GM12878 (cell line): Measurements from ENCODE around the gene ADD1. TPM values are rescaled to one million over a fixed set of nuclear protein-coding genes. Genes with fewer than 3 reads are reported as not detected.

Source experiments
- ATAC-seq: fragments of 200-7000 bp; cut with Tn5 transposase; 3 replicates; pipeline ENCODE4 v1.9.1; 2020; ENCODE audit warnings: mild to moderate bottlenecking, moderate library complexity
- BruUV-seq: library from RNA; stranded (reverse); fragments of 400-500 nt; replicated peaks from 2 replicates; lab custom pipeline; 2021; lab: Mats Ljungman, UMichigan
- CTCF ChIA-PET: fragments of 300-600 bp; sonication (Branson Sonifier 250); formaldehyde crosslinking; extraction: SDS; loops from one replicate; lab custom pipeline; 2021; ENCODE audit warnings: inconsistent platforms; lab: Yijun Ruan, JAX
- POLR2A ChIA-PET: fragments of 350-600 bp; formaldehyde crosslinking; extraction: SDS; loops from one replicate; lab custom pipeline; 2021; ENCODE audit warnings: inconsistent platforms; lab: Charles Lee
- RAD21 ChIA-PET: fragments of 300-600 bp; sonication (Branson Sonifier 250); formaldehyde crosslinking; loops from one replicate; lab custom pipeline; 2023; ENCODE audit warnings: antibody characterized with exemption; ENCODE audit not compliant: unreplicated experiment; lab: Charles Lee
- SMC1A ChIA-PET: fragments of 300-600 bp; sonication (Branson Sonifier 250); formaldehyde crosslinking; loops from one replicate; lab custom pipeline; 2023; ENCODE audit not compliant: unreplicated experiment, uncharacterized antibody; lab: Charles Lee
- DNase-seq: peaks from one replicate; pipeline ENCODE4 v3.0.0-alpha.2; 2011; ENCODE audit warnings: low read depth, low spot score
- FAIRE-seq: peaks from 3 replicates; lab custom pipeline; 2011; peaks lifted over from hg19 to GRCh38; lab: Jason Lieb, UNC
- H2AFZ ChIP-seq: 2 replicates; pipeline ENCODE4 v1.6.0; 2011; ENCODE audit warnings: low read depth, low read length, control low read depth; ENCODE audit not compliant: control insufficient read depth
- H3K27ac ChIP-seq: 2 replicates; pipeline ENCODE4 v1.5.1; 2011; ENCODE audit warnings: control low read depth; ENCODE audit not compliant: control insufficient read depth, insufficient read depth
- H3K27me3 ChIP-seq, 2 experiments: replicated peaks in 1 of 2; 2 replicates each; pipeline versions ENCODE4 v1.6.0 to v1.6.1; 2011; ENCODE audit warnings: low read length in 1 of 2; ENCODE audit not compliant: control insufficient read depth in 2 of 2, insufficient read depth in 2 of 2
- H3K36me3 ChIP-seq, 2 experiments: 2 replicates each; pipeline ENCODE4 v1.5.1; 2011; ENCODE audit warnings: low read length in 1 of 2; ENCODE audit not compliant: control insufficient read depth in 2 of 2, insufficient read depth in 2 of 2
- H3K4me1 ChIP-seq: 2 replicates; pipeline ENCODE4 v1.6.1; 2011; ENCODE audit warnings: mild to moderate bottlenecking, low read length, moderate library complexity, mixed read lengths; ENCODE audit not compliant: control insufficient read depth, insufficient read depth
- H3K4me2 ChIP-seq: 2 replicates; pipeline ENCODE4 v1.6.0; 2011; ENCODE audit warnings: control low read depth; ENCODE audit not compliant: control insufficient read depth, insufficient read depth
- H3K4me3 ChIP-seq: fragments of 200-600 bp; sonication (generic); 2 replicates; pipeline ENCODE4 v1.5.1; 2016
- H3K79me2 ChIP-seq: 2 replicates; pipeline ENCODE4 v1.6.0; 2011; ENCODE audit warnings: low read length; ENCODE audit not compliant: control insufficient read depth, insufficient read depth
- H3K9ac ChIP-seq: 2 replicates; pipeline ENCODE4 v1.8.0; 2011; ENCODE audit warnings: low read length, control low read depth, mixed read lengths; ENCODE audit not compliant: control insufficient read depth, insufficient read depth
- H3K9me3 ChIP-seq: replicated peaks from 3 replicates; pipeline ENCODE4 v1.5.1; 2011; ENCODE audit warnings: mild to moderate bottlenecking, low read length; ENCODE audit not compliant: control insufficient read depth, insufficient read depth
- H4K20me1 ChIP-seq: 2 replicates; pipeline ENCODE4 v1.6.0; 2011; ENCODE audit not compliant: control insufficient read depth, insufficient read depth
- BACH1 ChIP-seq: fragments of 450-650 bp; IDR thresholded peaks from 2 replicates; pipeline ENCODE4 v1.6.1; 2017; ENCODE audit warnings: mild to moderate bottlenecking, borderline replicate concordance
- BHLHE40 ChIP-seq, 2 experiments: fragments of 450-650 bp in 1 of 2; IDR thresholded peaks; 2 replicates each; pipeline ENCODE4 v1.6.1; 2011 to 2017; ENCODE audit warnings: low read depth in 2 of 2, borderline replicate concordance in 1 of 2, improper control_type of control experiment in 1 of 2, low read length in 1 of 2, mild to moderate bottlenecking in 1 of 2
- EP300 ChIP-seq, 2 experiments: fragments of 150-350 bp in 1 of 2; IDR thresholded peaks; 2 replicates each; pipeline ENCODE4 v1.6.1; 2011 to 2012; ENCODE audit warnings: low read depth in 2 of 2, low read length in 2 of 2, borderline replicate concordance in 1 of 2, improper control_type of control experiment in 1 of 2, inconsistent platforms in 1 of 2; ENCODE audit not compliant: control insufficient read depth in 1 of 2
- HDGF ChIP-seq: fragments of 450-650 bp; IDR thresholded peaks from 2 replicates; pipeline ENCODE4 v1.6.1; 2016; ENCODE audit warnings: antibody characterized with exemption
- KLF5 ChIP-seq: fragments of 450-650 bp; IDR thresholded peaks from 2 replicates; pipeline ENCODE4 v1.6.1; 2014; ENCODE audit warnings: mild to moderate bottlenecking; ENCODE audit not compliant: partially characterized antibody
- LARP7 ChIP-seq: fragments of 450-650 bp; IDR thresholded peaks from 2 replicates; pipeline ENCODE4 v1.6.1; 2017; ENCODE audit warnings: mild to moderate bottlenecking
- MYB ChIP-seq: fragments of 150-350 bp; IDR thresholded peaks from 2 replicates; pipeline ENCODE4 v1.6.1; 2014; ENCODE audit warnings: mild to moderate bottlenecking, low read depth, low read length, borderline replicate concordance
- NFXL1 ChIP-seq: fragments of 450-650 bp; IDR thresholded peaks from 2 replicates; pipeline ENCODE4 v1.6.1; 2017; ENCODE audit warnings: antibody characterized with exemption, mild to moderate bottlenecking, borderline replicate concordance
- NR2F1 ChIP-seq: fragments of 450-650 bp; conservative IDR thresholded peaks from 2 replicates; pipeline ENCODE4 v1.6.1; 2017; ENCODE audit warnings: mild to moderate bottlenecking
- POLR2AphosphoS2 ChIP-seq: IDR thresholded peaks from 2 replicates; pipeline ENCODE4 v1.6.1; 2011; ENCODE audit warnings: low read depth, mild to moderate bottlenecking, low read length, improper control_type of control experiment, moderate library complexity
- SMAD5 ChIP-seq: IDR thresholded peaks from 2 replicates; pipeline ENCODE4 v1.6.1; 2016; ENCODE audit warnings: antibody characterized with exemption, low read depth
- ZNF207 ChIP-seq: fragments of 450-650 bp; IDR thresholded peaks from 2 replicates; pipeline ENCODE4 v1.6.1; 2014; ENCODE audit warnings: antibody characterized with exemption, mild to moderate bottlenecking, borderline replicate concordance
- ZNF24 ChIP-seq: fragments of 450-650 bp; IDR thresholded peaks from 2 replicates; pipeline ENCODE4 v1.6.1; 2017; ENCODE audit warnings: antibody characterized with exemption, mild to moderate bottlenecking
- WGBS: methylation state at CpG from one replicate; pipeline ENCODE4 v1.1.6; 2016; ENCODE audit warnings: low lambda C conversion rate; ENCODE audit not compliant: insufficient replicate concordance, insufficient coverage; ENCODE audit errors: missing lambda C conversion rate; 5-methylcytosine and 5-hydroxymethylcytosine counted together
- in situ Hi-C: fragments of 300-500 bp; cut with MboI; formaldehyde crosslinking; loops from 9 replicates; pipeline ENCODE4 v1.14.3; 2018; ENCODE audit warnings: mixed read lengths
- intact Hi-C: fragments of 100-400 bp; cut with micrococcal nuclease; formaldehyde crosslinking; loops from one replicate; pipeline ENCODE4 v1.14.2; 2022; ENCODE audit not compliant: unreplicated experiment
- polyA plus RNA-seq, 11 experiments: library from polyadenylated mRNA; depleted of rRNA in 4 of 11; unstranded in 6 of 11; stranded (reverse) in 5 of 11; fragments of >200 nt; fragmentation: Nextera tagmentation in 4 of 11; fragmentation: Illumina TruSeq in 1 of 11; extraction: Ambion mirVana in 4 of 11; extraction: Trizol in 1 of 11; gene quantifications; 1 replicate in 1 of 11; 2 replicates in 10 of 11; pipeline versions ENCODE4 v1.2.1 to v1.2.3, GENCODE V29; 2011 to 2016; ENCODE audit warnings: inconsistent platforms in 2 of 11, missing spikeins in 2 of 11, low read depth in 1 of 11
- total RNA-seq, 4 experiments: library from RNA; depleted of rRNA in 3 of 4; stranded (reverse); fragments of >200 nt in 3 of 4; fragmentation: Illumina TruSeq in 1 of 4; extraction: Trizol in 1 of 4; gene quantifications; 2 replicates each; pipeline versions ENCODE4 v1.2.1 to v1.2.3, GENCODE V29; 2013 to 2021
- TF ChIP-seq, protein P1 (sequence below), 3 experiments: IDR thresholded peaks in 2 of 3; conservative IDR thresholded peaks in 1 of 3; 2 replicates each; pipeline ENCODE4 v1.5.1; 2011; ENCODE audit warnings: low read depth in 3 of 3, low read length in 3 of 3, mild to moderate bottlenecking in 3 of 3, control low read depth in 2 of 3, moderate library complexity in 2 of 3, inconsistent platforms in 1 of 3, mixed read lengths in 1 of 3; ENCODE audit not compliant: control insufficient read depth in 2 of 3, insufficient read depth in 1 of 3; ENCODE audit errors: extremely low read depth in 1 of 3
- TF ChIP-seq, protein P2 (sequence below): fragments of 450-650 bp; conservative IDR thresholded peaks from 2 replicates; pipeline ENCODE4 v1.6.1; 2017; ENCODE audit warnings: mild to moderate bottlenecking, moderate library complexity
- TF ChIP-seq, protein P3 (sequence below): fragments of 450-650 bp; IDR thresholded peaks from 2 replicates; pipeline ENCODE4 v1.6.1; 2016; ENCODE audit warnings: mild to moderate bottlenecking
- TF ChIP-seq, protein P4 (sequence below): IDR thresholded peaks from 2 replicates; pipeline ENCODE4 v1.6.1; 2012; ENCODE audit warnings: low read depth, low read length, improper control_type of control experiment
- TF ChIP-seq, protein P5 (sequence below): IDR thresholded peaks from 2 replicates; pipeline ENCODE4 v1.6.1; 2012; ENCODE audit warnings: low read length, inconsistent platforms

ADD1 gene
- total and polyA plus RNA-seq, 10 of the 15 experiments (the other 5 are each of a cell fraction or from before 2014, with no cell fraction given): 21.6 to 182 (median 105) TPM

DNA sequence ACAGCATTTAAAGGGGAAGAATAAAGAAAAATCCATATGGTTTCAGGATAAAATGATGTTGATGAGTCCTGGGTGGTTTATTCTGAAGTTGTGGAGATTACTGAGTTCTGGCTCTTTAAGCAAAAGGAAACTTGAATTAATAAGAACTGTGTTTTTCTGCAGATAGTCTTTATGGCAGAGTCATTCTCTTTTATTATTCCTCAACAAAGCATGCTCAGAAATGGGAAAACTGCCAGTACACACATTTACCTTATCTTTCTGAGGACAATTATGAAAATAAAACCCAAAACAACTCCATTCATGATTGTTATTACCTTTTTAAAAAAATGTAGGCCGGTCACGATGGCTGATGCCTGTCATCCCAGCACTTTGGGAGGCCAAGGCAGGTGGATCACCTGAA lies 58.5 kb downstream of the ADD1 start:
- Histone ChIP-seq H3K4me2 (no peak overlapping the region), H3K27ac (no peak overlapping the region), H3K4me1 (no peaks in the 10 kb centered on the region), H2AFZ (no peak overlapping the region), H3K4me3 (no peak overlapping the region), H3K79me2 (no peaks in the 10 kb centered on the region), H3K9me3 (no peaks in the 10 kb centered on the region), H4K20me1 (no peaks in the 10 kb centered on the region), H3K36me3 (peaks cover 27 to 51% of the 10 kb centered on the region in 2 experiments)
- CTCF ChIA-PET: no interaction called here
- ATAC-seq: no peak
- POLR2A ChIA-PET: no interaction called here
- intact Hi-C loops (no loop called here), in situ Hi-C loops (no loop called here)
- BruUV-seq: no TSS peak
- SMC1A ChIA-PET: no interaction called here
- 77% methylated on average over 2 of the region's 2 CpGs for WGBS
- no peak for FAIRE-seq
- DNase-seq: no peak
- TF ChIP-seq LARP7: no peak
- TF ChIP-seq, protein P1, sequence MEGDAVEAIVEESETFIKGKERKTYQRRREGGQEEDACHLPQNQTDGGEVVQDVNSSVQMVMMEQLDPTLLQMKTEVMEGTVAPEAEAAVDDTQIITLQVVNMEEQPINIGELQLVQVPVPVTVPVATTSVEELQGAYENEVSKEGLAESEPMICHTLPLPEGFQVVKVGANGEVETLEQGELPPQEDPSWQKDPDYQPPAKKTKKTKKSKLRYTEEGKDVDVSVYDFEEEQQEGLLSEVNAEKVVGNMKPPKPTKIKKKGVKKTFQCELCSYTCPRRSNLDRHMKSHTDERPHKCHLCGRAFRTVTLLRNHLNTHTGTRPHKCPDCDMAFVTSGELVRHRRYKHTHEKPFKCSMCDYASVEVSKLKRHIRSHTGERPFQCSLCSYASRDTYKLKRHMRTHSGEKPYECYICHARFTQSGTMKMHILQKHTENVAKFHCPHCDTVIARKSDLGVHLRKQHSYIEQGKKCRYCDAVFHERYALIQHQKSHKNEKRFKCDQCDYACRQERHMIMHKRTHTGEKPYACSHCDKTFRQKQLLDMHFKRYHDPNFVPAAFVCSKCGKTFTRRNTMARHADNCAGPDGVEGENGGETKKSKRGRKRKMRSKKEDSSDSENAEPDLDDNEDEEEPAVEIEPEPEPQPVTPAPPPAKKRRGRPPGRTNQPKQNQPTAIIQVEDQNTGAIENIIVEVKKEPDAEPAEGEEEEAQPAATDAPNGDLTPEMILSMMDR (IDR thresholded peaks at IDR 0.05 in 2 of 3, conservative IDR thresholded peaks at IDR 0.05 in 1 of 3; ENCODE audit: control insufficient read depth in 2 of 3, extremely low read depth in 1 of 3, insufficient read depth in 1 of 3, low read depth in 3 of 3, low read length in 3 of 3): no peak
- no peak for TF ChIP-seq POLR2AphosphoS2
- no peak for TF ChIP-seq EP300 (IDR thresholded peaks at IDR 0.05; ENCODE audit: borderline replicate concordance in 1 of 2, control insufficient read depth in 1 of 2, low read depth in 2 of 2, low read length in 2 of 2)
- TF ChIP-seq ZNF24: no peak
- no peak for TF ChIP-seq NR2F1
- TF ChIP-seq ZNF207: no peak
- TF ChIP-seq, protein P2, sequence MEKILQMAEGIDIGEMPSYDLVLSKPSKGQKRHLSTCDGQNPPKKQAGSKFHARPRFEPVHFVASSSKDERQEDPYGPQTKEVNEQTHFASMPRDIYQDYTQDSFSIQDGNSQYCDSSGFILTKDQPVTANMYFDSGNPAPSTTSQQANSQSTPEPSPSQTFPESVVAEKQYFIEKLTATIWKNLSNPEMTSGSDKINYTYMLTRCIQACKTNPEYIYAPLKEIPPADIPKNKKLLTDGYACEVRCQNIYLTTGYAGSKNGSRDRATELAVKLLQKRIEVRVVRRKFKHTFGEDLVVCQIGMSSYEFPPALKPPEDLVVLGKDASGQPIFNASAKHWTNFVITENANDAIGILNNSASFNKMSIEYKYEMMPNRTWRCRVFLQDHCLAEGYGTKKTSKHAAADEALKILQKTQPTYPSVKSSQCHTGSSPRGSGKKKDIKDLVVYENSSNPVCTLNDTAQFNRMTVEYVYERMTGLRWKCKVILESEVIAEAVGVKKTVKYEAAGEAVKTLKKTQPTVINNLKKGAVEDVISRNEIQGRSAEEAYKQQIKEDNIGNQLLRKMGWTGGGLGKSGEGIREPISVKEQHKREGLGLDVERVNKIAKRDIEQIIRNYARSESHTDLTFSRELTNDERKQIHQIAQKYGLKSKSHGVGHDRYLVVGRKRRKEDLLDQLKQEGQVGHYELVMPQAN: no peak
- no peak for TF ChIP-seq BHLHE40 (IDR thresholded peaks at IDR 0.05; ENCODE audit: borderline replicate concordance in 1 of 2, low read depth in 2 of 2, low read length in 1 of 2)
- no peak for TF ChIP-seq NFXL1
- TF ChIP-seq, protein P3, sequence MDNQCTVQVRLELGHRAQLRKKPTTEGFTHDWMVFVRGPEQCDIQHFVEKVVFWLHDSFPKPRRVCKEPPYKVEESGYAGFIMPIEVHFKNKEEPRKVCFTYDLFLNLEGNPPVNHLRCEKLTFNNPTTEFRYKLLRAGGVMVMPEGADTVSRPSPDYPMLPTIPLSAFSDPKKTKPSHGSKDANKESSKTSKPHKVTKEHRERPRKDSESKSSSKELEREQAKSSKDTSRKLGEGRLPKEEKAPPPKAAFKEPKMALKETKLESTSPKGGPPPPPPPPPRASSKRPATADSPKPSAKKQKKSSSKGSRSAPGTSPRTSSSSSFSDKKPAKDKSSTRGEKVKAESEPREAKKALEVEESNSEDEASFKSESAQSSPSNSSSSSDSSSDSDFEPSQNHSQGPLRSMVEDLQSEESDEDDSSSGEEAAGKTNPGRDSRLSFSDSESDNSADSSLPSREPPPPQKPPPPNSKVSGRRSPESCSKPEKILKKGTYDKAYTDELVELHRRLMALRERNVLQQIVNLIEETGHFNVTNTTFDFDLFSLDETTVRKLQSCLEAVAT: no peak
- no peak for TF ChIP-seq KLF5
- TF ChIP-seq, protein P4, sequence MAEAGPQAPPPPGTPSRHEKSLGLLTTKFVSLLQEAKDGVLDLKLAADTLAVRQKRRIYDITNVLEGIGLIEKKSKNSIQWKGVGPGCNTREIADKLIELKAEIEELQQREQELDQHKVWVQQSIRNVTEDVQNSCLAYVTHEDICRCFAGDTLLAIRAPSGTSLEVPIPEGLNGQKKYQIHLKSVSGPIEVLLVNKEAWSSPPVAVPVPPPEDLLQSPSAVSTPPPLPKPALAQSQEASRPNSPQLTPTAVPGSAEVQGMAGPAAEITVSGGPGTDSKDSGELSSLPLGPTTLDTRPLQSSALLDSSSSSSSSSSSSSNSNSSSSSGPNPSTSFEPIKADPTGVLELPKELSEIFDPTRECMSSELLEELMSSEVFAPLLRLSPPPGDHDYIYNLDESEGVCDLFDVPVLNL: no peak
- TF ChIP-seq MYB: no peak
- TF ChIP-seq BACH1: no peak
- no peak for TF ChIP-seq SMAD5
- TF ChIP-seq, protein P5, sequence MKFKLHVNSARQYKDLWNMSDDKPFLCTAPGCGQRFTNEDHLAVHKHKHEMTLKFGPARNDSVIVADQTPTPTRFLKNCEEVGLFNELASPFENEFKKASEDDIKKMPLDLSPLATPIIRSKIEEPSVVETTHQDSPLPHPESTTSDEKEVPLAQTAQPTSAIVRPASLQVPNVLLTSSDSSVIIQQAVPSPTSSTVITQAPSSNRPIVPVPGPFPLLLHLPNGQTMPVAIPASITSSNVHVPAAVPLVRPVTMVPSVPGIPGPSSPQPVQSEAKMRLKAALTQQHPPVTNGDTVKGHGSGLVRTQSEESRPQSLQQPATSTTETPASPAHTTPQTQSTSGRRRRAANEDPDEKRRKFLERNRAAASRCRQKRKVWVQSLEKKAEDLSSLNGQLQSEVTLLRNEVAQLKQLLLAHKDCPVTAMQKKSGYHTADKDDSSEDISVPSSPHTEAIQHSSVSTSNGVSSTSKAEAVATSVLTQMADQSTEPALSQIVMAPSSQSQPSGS: no peak
- TF ChIP-seq HDGF: no peak
- TF ChIP-seq, all 136 proteins: peak for 0
- RAD21 ChIA-PET: no interaction called here
- H3K9ac ChIP-seq: no peak overlapping the region
- H3K27me3 ChIP-seq: no peaks in the 10 kb centered on the region
